ENCODE results near the gene TRIP13. TPM values are rescaled to one million over a fixed set of nuclear protein-coding genes. Genes with fewer than 3 reads are reported as not detected.

TRIP13 gene
- total and polyA plus RNA-seq, 2 experiments from 2014 or later: 42.5 to 44.8 TPM

DNA sequence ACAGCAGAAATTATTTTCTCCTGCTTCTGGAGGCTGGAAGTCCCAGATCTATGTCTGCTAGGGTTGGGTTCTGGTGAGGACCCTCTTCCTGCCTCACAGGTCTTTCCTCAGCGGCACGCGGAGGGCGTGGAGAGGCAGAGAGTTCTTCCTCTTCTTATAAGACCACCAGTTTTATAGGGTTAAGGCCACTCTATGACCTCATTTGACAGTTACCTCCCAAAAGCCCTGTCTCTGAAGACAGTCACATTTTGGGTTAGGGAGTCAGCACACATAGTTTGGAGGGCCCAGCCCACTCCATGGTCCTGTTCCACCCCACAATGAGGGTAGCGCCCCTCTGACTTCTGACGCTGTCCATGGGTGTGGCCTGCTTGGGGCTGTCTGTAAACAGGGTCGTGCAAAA lies 46.7 kb downstream of the TRIP13 start:
- no peak overlapping the region for H3K27ac ChIP-seq (ENCODE audit: low read depth)
- H4K20me1 ChIP-seq (replicated peaks; ENCODE audit: insufficient read depth): no peaks in the 10 kb centered on the region
- H3F3A ChIP-seq (replicated peaks; ENCODE audit: low read depth): 0 out of 2 replicates have a peak, but pooled peaks cover 3% of the 10 kb centered on the region
- TF ChIP-seq EZH2phosphoT487 (IDR thresholded peaks at IDR 0.05; ENCODE audit: unreplicated experiment): no peak
- no peak for TF ChIP-seq EZH2 (IDR thresholded peaks at IDR 0.05; ENCODE audit: low read depth, unreplicated experiment)
- no peak for TF ChIP-seq ZNF331 (CRISPR knock-in tag; IDR thresholded peaks at IDR 0.05; ENCODE audit: low read depth)
- TF ChIP-seq CREB1 (CRISPR knock-in tag; IDR thresholded peaks at IDR 0.05; ENCODE audit: low read depth): no peak
- no peak for TF ChIP-seq STAT1 (IDR thresholded peaks at IDR 0.05; ENCODE audit: unreplicated experiment)
- no peak for TF ChIP-seq ZNF114 (CRISPR knock-in tag; IDR thresholded peaks at IDR 0.05)
- TF ChIP-seq, protein P1, sequence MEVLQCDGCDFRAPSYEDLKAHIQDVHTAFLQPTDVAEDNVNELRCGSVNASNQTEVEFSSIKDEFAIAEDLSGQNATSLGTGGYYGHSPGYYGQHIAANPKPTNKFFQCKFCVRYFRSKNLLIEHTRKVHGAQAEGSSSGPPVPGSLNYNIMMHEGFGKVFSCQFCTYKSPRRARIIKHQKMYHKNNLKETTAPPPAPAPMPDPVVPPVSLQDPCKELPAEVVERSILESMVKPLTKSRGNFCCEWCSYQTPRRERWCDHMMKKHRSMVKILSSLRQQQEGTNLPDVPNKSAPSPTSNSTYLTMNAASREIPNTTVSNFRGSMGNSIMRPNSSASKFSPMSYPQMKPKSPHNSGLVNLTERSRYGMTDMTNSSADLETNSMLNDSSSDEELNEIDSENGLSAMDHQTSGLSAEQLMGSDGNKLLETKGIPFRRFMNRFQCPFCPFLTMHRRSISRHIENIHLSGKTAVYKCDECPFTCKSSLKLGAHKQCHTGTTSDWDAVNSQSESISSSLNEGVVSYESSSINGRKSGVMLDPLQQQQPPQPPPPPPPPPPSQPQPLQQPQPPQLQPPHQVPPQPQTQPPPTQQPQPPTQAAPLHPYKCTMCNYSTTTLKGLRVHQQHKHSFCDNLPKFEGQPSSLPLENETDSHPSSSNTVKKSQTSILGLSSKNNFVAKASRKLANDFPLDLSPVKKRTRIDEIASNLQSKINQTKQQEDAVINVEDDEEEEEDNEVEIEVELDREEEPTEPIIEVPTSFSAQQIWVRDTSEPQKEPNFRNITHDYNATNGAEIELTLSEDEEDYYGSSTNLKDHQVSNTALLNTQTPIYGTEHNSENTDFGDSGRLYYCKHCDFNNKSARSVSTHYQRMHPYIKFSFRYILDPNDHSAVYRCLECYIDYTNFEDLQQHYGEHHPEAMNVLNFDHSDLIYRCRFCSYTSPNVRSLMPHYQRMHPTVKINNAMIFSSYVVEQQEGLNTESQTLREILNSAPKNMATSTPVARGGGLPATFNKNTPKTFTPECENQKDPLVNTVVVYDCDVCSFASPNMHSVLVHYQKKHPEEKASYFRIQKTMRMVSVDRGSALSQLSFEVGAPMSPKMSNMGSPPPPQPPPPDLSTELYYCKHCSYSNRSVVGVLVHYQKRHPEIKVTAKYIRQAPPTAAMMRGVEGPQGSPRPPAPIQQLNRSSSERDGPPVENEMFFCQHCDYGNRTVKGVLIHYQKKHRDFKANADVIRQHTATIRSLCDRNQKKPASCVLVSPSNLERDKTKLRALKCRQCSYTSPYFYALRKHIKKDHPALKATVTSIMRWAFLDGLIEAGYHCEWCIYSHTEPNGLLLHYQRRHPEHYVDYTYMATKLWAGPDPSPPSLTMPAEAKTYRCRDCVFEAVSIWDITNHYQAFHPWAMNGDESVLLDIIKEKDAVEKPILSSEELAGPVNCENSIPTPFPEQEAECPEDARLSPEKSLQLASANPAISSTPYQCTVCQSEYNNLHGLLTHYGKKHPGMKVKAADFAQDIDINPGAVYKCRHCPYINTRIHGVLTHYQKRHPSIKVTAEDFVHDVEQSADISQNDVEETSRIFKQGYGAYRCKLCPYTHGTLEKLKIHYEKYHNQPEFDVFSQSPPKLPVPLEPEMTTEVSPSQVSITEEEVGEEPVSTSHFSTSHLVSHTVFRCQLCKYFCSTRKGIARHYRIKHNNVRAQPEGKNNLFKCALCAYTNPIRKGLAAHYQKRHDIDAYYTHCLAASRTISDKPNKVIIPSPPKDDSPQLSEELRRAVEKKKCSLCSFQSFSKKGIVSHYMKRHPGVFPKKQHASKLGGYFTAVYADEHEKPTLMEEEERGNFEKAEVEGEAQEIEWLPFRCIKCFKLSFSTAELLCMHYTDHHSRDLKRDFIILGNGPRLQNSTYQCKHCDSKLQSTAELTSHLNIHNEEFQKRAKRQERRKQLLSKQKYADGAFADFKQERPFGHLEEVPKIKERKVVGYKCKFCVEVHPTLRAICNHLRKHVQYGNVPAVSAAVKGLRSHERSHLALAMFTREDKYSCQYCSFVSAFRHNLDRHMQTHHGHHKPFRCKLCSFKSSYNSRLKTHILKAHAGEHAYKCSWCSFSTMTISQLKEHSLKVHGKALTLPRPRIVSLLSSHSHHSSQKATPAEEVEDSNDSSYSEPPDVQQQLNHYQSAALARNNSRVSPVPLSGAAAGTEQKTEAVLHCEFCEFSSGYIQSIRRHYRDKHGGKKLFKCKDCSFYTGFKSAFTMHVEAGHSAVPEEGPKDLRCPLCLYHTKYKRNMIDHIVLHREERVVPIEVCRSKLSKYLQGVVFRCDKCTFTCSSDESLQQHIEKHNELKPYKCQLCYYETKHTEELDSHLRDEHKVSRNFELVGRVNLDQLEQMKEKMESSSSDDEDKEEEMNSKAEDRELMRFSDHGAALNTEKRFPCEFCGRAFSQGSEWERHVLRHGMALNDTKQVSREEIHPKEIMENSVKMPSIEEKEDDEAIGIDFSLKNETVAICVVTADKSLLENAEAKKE (CRISPR knock-in tag; IDR thresholded peaks at IDR 0.05): no peak
- TF ChIP-seq, protein P2, sequence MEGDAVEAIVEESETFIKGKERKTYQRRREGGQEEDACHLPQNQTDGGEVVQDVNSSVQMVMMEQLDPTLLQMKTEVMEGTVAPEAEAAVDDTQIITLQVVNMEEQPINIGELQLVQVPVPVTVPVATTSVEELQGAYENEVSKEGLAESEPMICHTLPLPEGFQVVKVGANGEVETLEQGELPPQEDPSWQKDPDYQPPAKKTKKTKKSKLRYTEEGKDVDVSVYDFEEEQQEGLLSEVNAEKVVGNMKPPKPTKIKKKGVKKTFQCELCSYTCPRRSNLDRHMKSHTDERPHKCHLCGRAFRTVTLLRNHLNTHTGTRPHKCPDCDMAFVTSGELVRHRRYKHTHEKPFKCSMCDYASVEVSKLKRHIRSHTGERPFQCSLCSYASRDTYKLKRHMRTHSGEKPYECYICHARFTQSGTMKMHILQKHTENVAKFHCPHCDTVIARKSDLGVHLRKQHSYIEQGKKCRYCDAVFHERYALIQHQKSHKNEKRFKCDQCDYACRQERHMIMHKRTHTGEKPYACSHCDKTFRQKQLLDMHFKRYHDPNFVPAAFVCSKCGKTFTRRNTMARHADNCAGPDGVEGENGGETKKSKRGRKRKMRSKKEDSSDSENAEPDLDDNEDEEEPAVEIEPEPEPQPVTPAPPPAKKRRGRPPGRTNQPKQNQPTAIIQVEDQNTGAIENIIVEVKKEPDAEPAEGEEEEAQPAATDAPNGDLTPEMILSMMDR (conservative IDR thresholded peaks at IDR 0.05; ENCODE audit: low read depth in 2 of 2): no peak
- TF ChIP-seq NANOG (IDR thresholded peaks at IDR 0.05; ENCODE audit: borderline replicate concordance): no peak
- TF ChIP-seq, protein P3, sequence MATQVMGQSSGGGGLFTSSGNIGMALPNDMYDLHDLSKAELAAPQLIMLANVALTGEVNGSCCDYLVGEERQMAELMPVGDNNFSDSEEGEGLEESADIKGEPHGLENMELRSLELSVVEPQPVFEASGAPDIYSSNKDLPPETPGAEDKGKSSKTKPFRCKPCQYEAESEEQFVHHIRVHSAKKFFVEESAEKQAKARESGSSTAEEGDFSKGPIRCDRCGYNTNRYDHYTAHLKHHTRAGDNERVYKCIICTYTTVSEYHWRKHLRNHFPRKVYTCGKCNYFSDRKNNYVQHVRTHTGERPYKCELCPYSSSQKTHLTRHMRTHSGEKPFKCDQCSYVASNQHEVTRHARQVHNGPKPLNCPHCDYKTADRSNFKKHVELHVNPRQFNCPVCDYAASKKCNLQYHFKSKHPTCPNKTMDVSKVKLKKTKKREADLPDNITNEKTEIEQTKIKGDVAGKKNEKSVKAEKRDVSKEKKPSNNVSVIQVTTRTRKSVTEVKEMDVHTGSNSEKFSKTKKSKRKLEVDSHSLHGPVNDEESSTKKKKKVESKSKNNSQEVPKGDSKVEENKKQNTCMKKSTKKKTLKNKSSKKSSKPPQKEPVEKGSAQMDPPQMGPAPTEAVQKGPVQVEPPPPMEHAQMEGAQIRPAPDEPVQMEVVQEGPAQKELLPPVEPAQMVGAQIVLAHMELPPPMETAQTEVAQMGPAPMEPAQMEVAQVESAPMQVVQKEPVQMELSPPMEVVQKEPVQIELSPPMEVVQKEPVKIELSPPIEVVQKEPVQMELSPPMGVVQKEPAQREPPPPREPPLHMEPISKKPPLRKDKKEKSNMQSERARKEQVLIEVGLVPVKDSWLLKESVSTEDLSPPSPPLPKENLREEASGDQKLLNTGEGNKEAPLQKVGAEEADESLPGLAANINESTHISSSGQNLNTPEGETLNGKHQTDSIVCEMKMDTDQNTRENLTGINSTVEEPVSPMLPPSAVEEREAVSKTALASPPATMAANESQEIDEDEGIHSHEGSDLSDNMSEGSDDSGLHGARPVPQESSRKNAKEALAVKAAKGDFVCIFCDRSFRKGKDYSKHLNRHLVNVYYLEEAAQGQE (IDR thresholded peaks at IDR 0.05; ENCODE audit: unreplicated experiment): no peak
- TF ChIP-seq POLR2AphosphoS5 (IDR thresholded peaks at IDR 0.05; ENCODE audit: low read depth): no peak
- no peak for TF ChIP-seq JUNB (IDR thresholded peaks at IDR 0.05; ENCODE audit: unreplicated experiment)
- TF ChIP-seq, protein P4, sequence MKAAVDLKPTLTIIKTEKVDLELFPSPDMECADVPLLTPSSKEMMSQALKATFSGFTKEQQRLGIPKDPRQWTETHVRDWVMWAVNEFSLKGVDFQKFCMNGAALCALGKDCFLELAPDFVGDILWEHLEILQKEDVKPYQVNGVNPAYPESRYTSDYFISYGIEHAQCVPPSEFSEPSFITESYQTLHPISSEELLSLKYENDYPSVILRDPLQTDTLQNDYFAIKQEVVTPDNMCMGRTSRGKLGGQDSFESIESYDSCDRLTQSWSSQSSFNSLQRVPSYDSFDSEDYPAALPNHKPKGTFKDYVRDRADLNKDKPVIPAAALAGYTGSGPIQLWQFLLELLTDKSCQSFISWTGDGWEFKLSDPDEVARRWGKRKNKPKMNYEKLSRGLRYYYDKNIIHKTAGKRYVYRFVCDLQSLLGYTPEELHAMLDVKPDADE (IDR thresholded peaks at IDR 0.05): no peak
- ATAC-seq (no peak), DNase-seq (ENCODE audit: low spot score) (no peak)
- no peak overlapping the region for H3K4me2 ChIP-seq
- H3K4me1 Mint-ChIP-seq: no peaks in the 10 kb centered on the region
- no peaks in the 10 kb centered on the region for H3K4me1 ChIP-seq (ENCODE audit: insufficient read depth)
- no peaks in the 10 kb centered on the region for H3K79me2 ChIP-seq (replicated peaks; ENCODE audit: insufficient read depth)
- H3K36me3 Mint-ChIP-seq (ENCODE audit: low read depth): no peaks in the 10 kb centered on the region
- H3K4me3 Mint-ChIP-seq: no peak overlapping the region
- peaks cover 4% of the 10 kb centered on the region for H3K9me3 Mint-ChIP-seq
- H3K27ac Mint-ChIP-seq: no peak overlapping the region
- peaks cover 7% of the 10 kb centered on the region for H3K27me3 Mint-ChIP-seq (ENCODE audit: insufficient read depth, low read depth, poor library complexity)
- H3K4me3 ChIP-seq: no peak overlapping the region
- no peaks in the 10 kb centered on the region for H3K27me3 ChIP-seq (ENCODE audit: insufficient read depth)
- no peak overlapping the region for H2AFZ ChIP-seq
- H3K36me3 ChIP-seq (ENCODE audit: insufficient read depth): no peaks in the 10 kb centered on the region
- H3K9me2 ChIP-seq (ENCODE audit: insufficient read depth): no peaks in the 10 kb centered on the region
